Fibroblast of villous mesenchyme (primary cell): ENCODE results near the gene NAA60. TPM values are rescaled to one million over a fixed set of nuclear protein-coding genes. Genes with fewer than 3 reads are reported as not detected.

Source experiments
- DNase-seq: peaks from one replicate; pipeline ENCODE4 v3.0.0-alpha.2; 2010; ENCODE audit warnings: low read depth
- H3K4me3 ChIP-seq: 2 replicates; pipeline ENCODE4 v1.5.1; 2011; ENCODE audit warnings: low read depth, mild to moderate bottlenecking, low read length
- total RNA-seq: library from RNA; depleted of rRNA; stranded (reverse); fragments of >200 nt; gene quantifications from 2 replicates; pipeline ENCODE4 v1.2.3, GENCODE V29; 2012
- TF ChIP-seq, protein P1 (sequence below): IDR thresholded peaks from 2 replicates; pipeline ENCODE4 v1.5.1; 2012; ENCODE audit warnings: low read depth, mild to moderate bottlenecking, low read length; ENCODE audit not compliant: insufficient read depth

NAA60 gene
- total RNA-seq, 1 donor, result 16.8 TPM

DNA sequence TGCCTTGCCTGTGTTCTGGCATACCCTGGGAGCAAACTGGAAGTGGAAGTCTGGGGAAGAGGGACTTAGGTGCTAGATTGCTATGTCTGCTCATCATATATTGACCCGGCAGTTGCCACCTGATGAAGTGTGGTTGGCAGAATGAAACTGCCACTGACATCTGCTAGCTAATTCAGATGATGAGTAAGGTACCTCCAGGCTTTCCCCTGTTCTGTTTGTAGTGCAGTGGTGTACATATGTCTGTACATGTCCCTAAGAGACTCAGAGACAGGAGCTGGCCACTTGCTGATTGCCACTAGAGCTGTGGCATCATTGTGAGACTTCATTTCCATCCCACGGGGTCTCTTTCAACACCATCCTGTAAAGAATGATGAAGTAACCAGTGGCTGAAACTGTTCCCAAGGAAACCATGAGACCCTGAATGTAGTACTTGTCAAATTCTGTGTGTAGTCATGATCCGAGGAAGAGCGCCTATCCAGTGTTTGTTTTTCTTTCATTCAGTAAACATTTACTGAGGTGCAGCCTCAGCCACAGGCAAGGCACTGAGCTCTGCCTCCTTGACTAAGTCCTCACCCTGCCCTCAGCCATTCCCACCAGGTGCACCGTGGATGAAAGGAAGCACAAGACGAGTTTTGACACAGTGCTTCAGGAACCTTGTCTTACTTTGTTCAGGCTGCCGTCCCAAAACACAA is 70.6 kb downstream of the NAA60 start:
- TF ChIP-seq, protein P1, sequence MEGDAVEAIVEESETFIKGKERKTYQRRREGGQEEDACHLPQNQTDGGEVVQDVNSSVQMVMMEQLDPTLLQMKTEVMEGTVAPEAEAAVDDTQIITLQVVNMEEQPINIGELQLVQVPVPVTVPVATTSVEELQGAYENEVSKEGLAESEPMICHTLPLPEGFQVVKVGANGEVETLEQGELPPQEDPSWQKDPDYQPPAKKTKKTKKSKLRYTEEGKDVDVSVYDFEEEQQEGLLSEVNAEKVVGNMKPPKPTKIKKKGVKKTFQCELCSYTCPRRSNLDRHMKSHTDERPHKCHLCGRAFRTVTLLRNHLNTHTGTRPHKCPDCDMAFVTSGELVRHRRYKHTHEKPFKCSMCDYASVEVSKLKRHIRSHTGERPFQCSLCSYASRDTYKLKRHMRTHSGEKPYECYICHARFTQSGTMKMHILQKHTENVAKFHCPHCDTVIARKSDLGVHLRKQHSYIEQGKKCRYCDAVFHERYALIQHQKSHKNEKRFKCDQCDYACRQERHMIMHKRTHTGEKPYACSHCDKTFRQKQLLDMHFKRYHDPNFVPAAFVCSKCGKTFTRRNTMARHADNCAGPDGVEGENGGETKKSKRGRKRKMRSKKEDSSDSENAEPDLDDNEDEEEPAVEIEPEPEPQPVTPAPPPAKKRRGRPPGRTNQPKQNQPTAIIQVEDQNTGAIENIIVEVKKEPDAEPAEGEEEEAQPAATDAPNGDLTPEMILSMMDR, result no peak

DNA sequence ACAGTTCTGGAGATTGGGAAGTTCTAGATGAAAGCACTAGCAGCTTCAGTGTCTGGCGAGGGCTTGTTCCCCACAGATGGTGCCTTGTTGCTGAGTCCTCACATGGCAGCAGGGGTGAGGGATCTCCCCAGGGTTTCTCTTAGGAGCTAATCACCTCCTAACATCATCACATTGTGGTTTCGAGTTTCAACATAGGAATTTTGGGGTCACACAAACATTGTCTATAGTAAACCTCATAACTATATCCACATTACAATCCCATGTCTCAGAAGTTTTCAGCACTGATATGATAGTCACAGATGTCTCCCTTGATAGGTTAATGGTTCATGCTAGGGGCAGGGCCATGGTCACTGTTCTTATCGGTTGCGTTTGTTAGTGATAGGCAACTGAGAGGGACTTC is 71.1 kb downstream of the NAA60 start:
- no peak overlapping the region for H3K4me3 ChIP-seq
- DNase-seq, result peak; percentile 89
- TF ChIP-seq, protein P1, result no peak

More for the DNA sequence above, 70.6 kb downstream of the NAA60 start:
- DNase-seq, result peak; percentile 43
- H3K4me3 ChIP-seq, result no peak overlapping the region

DNA sequence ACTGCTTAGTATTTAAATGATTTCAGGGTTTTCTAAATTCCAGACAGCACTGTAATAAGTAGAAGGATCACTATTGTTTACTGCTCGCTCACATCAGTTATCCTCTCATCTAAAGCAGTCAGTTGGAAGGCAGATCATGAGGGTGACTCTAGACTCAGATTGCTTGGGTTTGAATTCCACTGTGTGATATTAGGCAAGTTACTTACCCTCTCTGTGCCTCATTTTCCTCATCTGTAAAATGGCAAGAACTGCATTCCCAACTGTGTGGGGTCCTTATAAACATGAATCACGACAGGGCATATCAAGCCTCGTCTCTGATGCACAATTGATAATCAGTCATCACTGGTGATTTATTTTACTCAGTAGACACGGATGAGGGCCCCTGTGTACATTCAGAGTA is 72.4 kb downstream of the NAA60 start:
- TF ChIP-seq, protein P1, result no peak
- H3K4me3 ChIP-seq, result no peak overlapping the region
- DNase-seq, result no peak

DNA sequence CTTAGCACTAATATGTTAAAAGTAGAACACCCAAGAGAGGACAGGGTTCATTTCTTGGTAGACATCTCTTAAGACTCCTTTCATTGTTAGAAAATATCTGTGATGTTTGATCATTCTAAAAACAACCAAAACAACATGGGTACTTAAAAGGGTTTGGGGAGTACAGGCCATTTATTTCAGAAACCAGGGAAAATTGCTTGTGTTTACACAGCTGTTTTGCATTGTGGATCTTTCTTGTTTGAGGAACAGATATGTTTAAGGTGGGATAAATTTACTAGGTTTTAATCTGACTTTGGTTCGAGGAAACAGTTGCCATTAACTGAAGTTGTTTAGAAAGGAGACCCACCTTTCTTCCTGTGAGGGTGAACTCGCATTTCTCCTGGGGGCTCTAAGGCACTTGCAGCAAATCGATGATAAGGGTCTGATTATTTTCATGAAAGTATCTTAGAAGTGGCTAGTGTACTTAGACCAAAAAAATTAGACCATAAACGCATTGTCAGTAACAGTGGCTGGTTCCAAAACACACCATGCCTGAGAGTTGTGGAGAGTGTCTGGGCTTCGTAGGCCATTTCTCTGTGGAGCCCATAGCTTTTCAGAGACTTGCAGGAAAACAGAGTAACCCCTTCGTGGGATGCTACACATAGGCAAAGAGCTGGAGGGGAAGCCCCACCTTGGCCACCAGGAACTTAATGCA is 75.0 kb downstream of the NAA60 start:
- H3K4me3 ChIP-seq, result no peak overlapping the region
- no peak for DNase-seq
- TF ChIP-seq, protein P1, result no peak

DNA sequence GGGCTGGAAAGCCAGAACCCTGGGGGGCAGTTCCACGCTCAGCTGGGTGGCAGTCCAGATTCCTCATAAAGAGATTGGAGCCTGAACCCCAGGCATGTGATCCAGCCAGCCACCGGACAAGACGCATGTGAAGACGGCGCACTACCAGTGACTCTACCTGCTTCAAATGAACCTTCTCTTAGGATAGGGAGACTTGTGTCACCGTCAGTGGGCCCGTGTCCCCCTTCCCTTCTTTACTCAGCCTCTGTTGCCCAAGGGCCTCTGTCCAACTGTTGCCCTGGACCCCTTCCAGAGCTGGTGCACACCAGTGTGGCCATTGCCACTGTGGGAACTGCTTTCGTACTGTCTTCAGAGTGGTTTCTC is 75.5 kb downstream of the NAA60 start:
- no peak for DNase-seq
- TF ChIP-seq, protein P1, result no peak
- no peak overlapping the region for H3K4me3 ChIP-seq

DNA sequence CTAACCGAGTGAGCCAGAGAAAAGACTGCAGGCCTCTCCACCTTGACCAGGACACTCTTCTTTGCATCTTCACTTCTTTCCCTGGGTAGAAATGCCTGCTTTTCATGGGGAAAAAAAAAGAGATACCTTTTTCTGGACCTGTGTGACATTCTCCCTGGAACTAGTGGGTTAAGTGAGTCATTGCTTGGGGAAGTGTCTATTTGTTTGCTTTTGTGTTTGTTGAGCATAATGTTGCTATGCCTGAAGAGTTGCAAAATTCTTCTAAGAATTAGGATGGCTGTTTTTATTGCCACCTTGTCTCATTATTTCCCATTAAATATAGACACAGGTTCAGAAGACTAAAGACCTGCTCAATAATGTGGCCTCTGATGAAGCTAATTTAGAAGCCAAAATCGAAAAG is 76.1 kb downstream of the NAA60 start:
- no peak overlapping the region for H3K4me3 ChIP-seq
- peak; percentile 55 for DNase-seq
- TF ChIP-seq, protein P1, result no peak
